Lower lobe of right lung (tissue), 2 donors: Measurements from ENCODE around the gene CFAP99. TPM values are rescaled to one million over a fixed set of nuclear protein-coding genes. Genes with fewer than 3 reads are reported as not detected.
A peak's percentile ranks its signal among the peaks of the same experiment; 100 is the strongest.

Source experiments
- ATAC-seq, 2 donors: fragments of 200-7000 bp; cut with Tn5 transposase; one replicate each; pipeline ENCODE4 v1.9.1; 2020 to 2022; ENCODE audit warnings: mild to moderate bottlenecking in 2 of 2, moderate library complexity in 2 of 2
- DNase-seq: peaks from one replicate; pipeline ENCODE4 v3.0.0-alpha.2; 2020
- H3K27ac ChIP-seq: fragments of 200-600 bp; one replicate; pipeline ENCODE4 v1.8.0; 2022
- H3K27me3 ChIP-seq: fragments of 200-600 bp; one replicate; pipeline ENCODE4 v1.8.0; 2022; ENCODE audit warnings: low read depth
- H3K36me3 ChIP-seq: fragments of 200-600 bp; one replicate; pipeline ENCODE4 v1.8.0; 2022; ENCODE audit warnings: mild to moderate bottlenecking
- H3K4me1 ChIP-seq: fragments of 200-600 bp; one replicate; pipeline ENCODE4 v1.8.0; 2022
- H3K4me3 ChIP-seq: fragments of 200-600 bp; one replicate; pipeline ENCODE4 v1.8.0; 2022; ENCODE audit warnings: mild to moderate bottlenecking
- H3K9me3 ChIP-seq: fragments of 200-600 bp; one replicate; pipeline ENCODE4 v1.8.0; 2022
- CTCF ChIP-seq: fragments of 200-600 bp; IDR thresholded peaks from one replicate; pipeline ENCODE4 v1.8.0; 2022; ENCODE audit warnings: antibody characterized with exemption, mild to moderate bottlenecking
- intact Hi-C: fragments of 100-400 bp; cut with DNase I; formaldehyde crosslinking; loops from one replicate; pipeline ENCODE4 v1.11.0; 2022
- long read RNA-seq: library from polyadenylated mRNA; unstranded; transcript quantifications from one replicate; pipeline ENCODE4 v2.0.0, GENCODE V29; 2021
- total RNA-seq: library from RNA; stranded (reverse); fragmentation: NEBNext Ultra II Directional; extraction: Animal tissue kit (Norgen Biotek cat#: 25700); gene quantifications from one replicate; pipeline ENCODE4 v1.2.1, GENCODE V29; 2021
- donor health status: DM: no; HTN: yes; CAD: no; lungs with severe emphysema.

The CFAP99 gene
- 4.3 TPM for total RNA-seq
- long read RNA-seq = 0 reads

DNA sequence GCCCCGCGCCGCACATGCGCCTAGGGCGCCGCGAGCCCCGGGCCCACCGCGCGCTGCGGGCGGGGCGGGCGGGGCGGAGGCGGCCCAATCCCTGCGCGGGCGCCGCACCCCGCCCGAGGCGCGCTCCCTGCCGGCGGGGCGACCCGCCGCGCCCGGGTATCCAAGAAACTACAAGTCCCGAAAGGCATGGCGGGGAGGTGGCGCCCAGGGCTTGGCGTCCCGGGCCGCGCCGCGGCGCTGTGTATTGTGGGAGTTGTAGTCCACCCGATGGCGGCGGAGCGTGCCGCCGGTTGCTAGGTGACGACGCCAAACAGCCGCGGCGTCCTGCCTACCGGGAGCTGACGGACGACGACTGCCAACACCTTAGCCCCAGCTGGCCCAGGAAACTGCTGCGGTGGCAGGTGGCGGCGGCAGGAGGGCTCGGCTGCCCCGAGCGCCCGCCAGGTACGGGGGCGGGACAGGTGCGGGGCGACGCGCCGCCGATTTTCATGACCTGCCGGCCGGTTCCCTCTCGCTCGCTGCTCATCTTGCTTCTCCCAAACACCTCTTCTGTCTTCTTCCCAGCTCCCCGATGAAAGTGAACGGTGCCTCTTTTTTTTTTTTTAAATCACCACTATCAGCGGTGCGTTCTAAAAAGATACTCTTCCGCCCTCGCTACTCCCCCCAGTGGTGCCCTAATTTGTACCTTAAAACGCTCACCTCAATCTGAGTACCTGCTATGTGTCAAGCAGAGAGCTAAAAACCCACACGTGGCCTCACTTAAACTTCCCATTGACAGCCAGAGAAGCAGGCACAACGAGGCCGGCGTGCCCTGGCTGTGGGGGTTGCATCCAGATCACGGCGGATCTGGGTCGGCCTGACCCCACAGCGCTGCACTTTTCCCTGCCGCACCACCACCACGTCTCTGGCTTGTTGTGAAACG is at the start of gene CFAP99:
TSS of gene CFAP99 (plus strand) at position 306 of the 922 bp plus-strand sequence.
- TF ChIP-seq CTCF = no peak
- peak; percentile 99 for DNase-seq
- no peaks in the 10 kb centered on the region for H3K36me3 ChIP-seq
- intact Hi-C loops = no loop called here
- H3K4me3 ChIP-seq = peak within 1 kb of the TSS; percentile 71
- H3K27ac ChIP-seq = peak within 1 kb of the TSS; percentile 59
- no peaks in the 10 kb centered on the region for H3K9me3 ChIP-seq
- peak; percentile 97 to 98 for ATAC-seq
- peaks cover 35% of the 10 kb centered on the region for H3K4me1 ChIP-seq
- H3K27me3 ChIP-seq = peaks cover 25% of the 10 kb centered on the region

- no peak for TF ChIP-seq CTCF
- ATAC-seq (no peak), DNase-seq (peak; percentile 36)
Measured at GRCh38 chr4:2370597-2371320, 48.0 kb upstream of the CFAP99 start.

DNA sequence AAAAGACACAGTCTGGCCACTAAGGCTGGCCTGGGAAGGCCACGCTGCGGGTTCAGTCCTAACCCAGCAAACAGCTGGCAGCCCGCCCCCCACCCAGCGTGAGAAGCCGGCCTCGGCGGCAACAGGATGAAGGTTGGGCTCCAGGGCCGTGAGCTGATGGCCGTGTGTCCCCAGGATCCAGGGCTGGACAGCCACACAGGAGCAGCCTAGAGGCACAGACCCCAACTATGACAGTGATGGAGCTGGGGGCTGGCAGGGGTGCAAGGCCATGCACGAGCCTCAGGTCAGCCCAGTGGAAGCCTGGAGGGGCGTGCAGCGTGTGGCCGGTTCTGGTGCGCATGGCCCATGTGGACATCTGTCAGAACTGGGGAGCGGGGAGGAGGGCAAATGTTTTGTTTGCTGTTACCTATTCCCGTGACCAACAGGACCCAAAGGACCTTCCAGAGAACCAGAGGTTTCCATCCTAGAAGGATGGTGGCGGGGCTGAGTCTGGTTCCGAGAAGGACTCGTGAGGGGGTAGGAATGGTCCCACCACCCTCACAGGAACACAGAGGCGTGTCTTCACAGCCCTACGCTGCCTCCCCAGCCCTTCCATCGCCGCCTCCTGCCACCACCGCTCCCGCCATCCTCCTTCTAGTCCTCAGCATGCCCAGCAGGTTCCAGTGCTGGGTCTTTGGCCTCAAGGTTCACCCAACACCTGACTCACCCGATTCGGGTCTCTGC is 46.8 kb upstream of the CFAP99 start:
- no peaks in the 10 kb centered on the region for H3K36me3 ChIP-seq
- H3K9me3 ChIP-seq = peaks cover 8% of the 10 kb centered on the region
- H3K27ac ChIP-seq = no peak overlapping the region
- TF ChIP-seq CTCF = no peak
- ATAC-seq (no peak), DNase-seq (peak; percentile 38)
- intact Hi-C loops = no loop called here
- H3K4me1 ChIP-seq = no peaks in the 10 kb centered on the region
- no peaks in the 10 kb centered on the region for H3K27me3 ChIP-seq
- no peak overlapping the region for H3K4me3 ChIP-seq

More at GRCh38 chr4:2370597-2371320, 48.0 kb upstream of the CFAP99 start:
- Histone ChIP-seq H3K4me1 (no peaks in the 10 kb centered on the region), H3K27me3 (no peaks in the 10 kb centered on the region), H3K9me3 (peaks cover 8% of the 10 kb centered on the region), H3K27ac (no peak overlapping the region), H3K36me3 (no peaks in the 10 kb centered on the region), H3K4me3 (no peak overlapping the region)
- intact Hi-C loops = no loop called here

GRCh38 chr4:2372488-2373030 is 46.2 kb upstream of the CFAP99 start:
- ATAC-seq (peak in 1 of 2 donors; percentile 13), DNase-seq (peak; percentile 28)
- Histone ChIP-seq H3K36me3 (no peaks in the 10 kb centered on the region), H3K4me1 (no peaks in the 10 kb centered on the region), H3K27ac (no peak overlapping the region), H3K4me3 (no peak overlapping the region), H3K27me3 (no peaks in the 10 kb centered on the region), H3K9me3 (peaks cover 8% of the 10 kb centered on the region)
- intact Hi-C loops = no loop called here
- TF ChIP-seq CTCF = no peak

GRCh38 chr4:2373532-2373931 is 45.2 kb upstream of the CFAP99 start:
- ATAC-seq (no peak), DNase-seq (no peak)
- Histone ChIP-seq H3K4me3 (no peak overlapping the region), H3K27me3 (no peaks in the 10 kb centered on the region), H3K4me1 (no peaks in the 10 kb centered on the region), H3K27ac (no peak overlapping the region), H3K9me3 (peaks cover 8% of the 10 kb centered on the region), H3K36me3 (no peaks in the 10 kb centered on the region)
- no peak for TF ChIP-seq CTCF
- intact Hi-C loops = no loop called here
